OCI-LY7 (cell line): ENCODE results near the gene BNIPL. TPM values are rescaled to one million over a fixed set of nuclear protein-coding genes. Genes with fewer than 3 reads are reported as not detected.
A peak's percentile ranks its signal among the peaks of the same experiment; 100 is the strongest.

Experiments
- BruUV-seq: library from RNA; stranded (reverse); fragments of 400-500 nt; replicated peaks from 2 replicates; lab custom pipeline; 2021; lab: Mats Ljungman, UMichigan
- CTCF ChIA-PET: fragments of 300-600 bp; sonication (Branson Sonifier 250); formaldehyde crosslinking; loops from one replicate; lab custom pipeline; 2022; ENCODE audit warnings: antibody characterized with exemption; ENCODE audit not compliant: unreplicated experiment; lab: Charles Lee
- POLR2A ChIA-PET: fragments of 300-600 bp; sonication (Branson Sonifier 250); formaldehyde crosslinking; loops from one replicate; lab custom pipeline; 2022; ENCODE audit warnings: antibody characterized with exemption; lab: Charles Lee
- DNase-seq: peaks from one replicate; pipeline ENCODE4 v3.0.0-alpha.2; 2015; ENCODE audit warnings: low spot score
- H2AFZ ChIP-seq: fragments of 200-600 bp; sonication (generic), shearing (Covaris generic); 2 replicates; pipeline ENCODE4 v1.6.1; 2014; ENCODE audit warnings: mild to moderate bottlenecking, antibody characterized with exemption, low read length, moderate library complexity
- H3K27ac ChIP-seq: fragments of 200-600 bp; sonication (generic); 2 replicates; pipeline ENCODE4 v1.5.1; 2014; ENCODE audit warnings: mixed run types, low read depth, mild to moderate bottlenecking, moderate library complexity, low read length, inconsistent platforms; ENCODE audit not compliant: poor library complexity, severe bottlenecking
- H3K36me3 ChIP-seq: fragments of 200-600 bp; sonication (generic); 2 replicates; pipeline ENCODE4 v1.6.1; 2014; ENCODE audit warnings: mild to moderate bottlenecking, antibody characterized with exemption, low read length, moderate library complexity, mixed read lengths; ENCODE audit not compliant: insufficient read depth
- H3K4me1 ChIP-seq: fragments of 200-600 bp; sonication (generic); 2 replicates; pipeline ENCODE4 v1.5.1; 2014; ENCODE audit warnings: mild to moderate bottlenecking, low read length; ENCODE audit not compliant: insufficient read depth, poor library complexity, severe bottlenecking
- H3K4me2 ChIP-seq: fragments of 200-600 bp; sonication (generic); 2 replicates; pipeline ENCODE4 v1.6.1; 2014; ENCODE audit warnings: mild to moderate bottlenecking, low read length
- H3K4me3 ChIP-seq: fragments of 200-600 bp; sonication (generic); 2 replicates; pipeline ENCODE4 v1.5.1; 2014; ENCODE audit warnings: mild to moderate bottlenecking, low read depth, low read length; ENCODE audit not compliant: poor library complexity, severe bottlenecking
- H3K79me2 ChIP-seq: fragments of 200-600 bp; sonication (generic); 2 replicates; pipeline ENCODE4 v1.6.1; 2016; ENCODE audit warnings: low read depth, mild to moderate bottlenecking, low read length, moderate library complexity, mixed read lengths; ENCODE audit not compliant: insufficient read depth
- H3K9me2 ChIP-seq: fragments of 200-600 bp; sonication (generic); 2 replicates; pipeline ENCODE4 v1.6.1; 2016; ENCODE audit warnings: mild to moderate bottlenecking, low read length, mixed read lengths; ENCODE audit not compliant: insufficient read depth
- H3K9me3 ChIP-seq: fragments of 200-600 bp; sonication (generic); 2 replicates; pipeline ENCODE4 v1.6.1; 2014; ENCODE audit warnings: mild to moderate bottlenecking, mixed run types, low read length, mixed read lengths
- H4K20me1 ChIP-seq: fragments of 200-600 bp; sonication (generic); 2 replicates; pipeline ENCODE4 v1.6.1; 2014; ENCODE audit warnings: mild to moderate bottlenecking, antibody characterized with exemption, low read length, moderate library complexity, mixed read lengths; ENCODE audit not compliant: insufficient read depth
- CTCF ChIP-seq: fragments of 200-600 bp; sonication (generic); conservative IDR thresholded peaks from 2 replicates; pipeline ENCODE4 v1.5.1; 2014; ENCODE audit warnings: mild to moderate bottlenecking, antibody characterized with exemption, low read length, moderate library complexity, mixed read lengths
- EZH2phosphoT487 ChIP-seq: fragments of 200-600 bp; sonication (generic); IDR thresholded peaks from 2 replicates; pipeline ENCODE4 v1.6.1; 2018; ENCODE audit warnings: low read depth, borderline replicate concordance, mild to moderate bottlenecking, mixed run types, antibody characterized with exemption, low read length, moderate library complexity, mixed read lengths
- intact Hi-C: fragments of 100-400 bp; cut with micrococcal nuclease; formaldehyde crosslinking; loops from one replicate; pipeline ENCODE4 v1.10.0; 2022; ENCODE audit not compliant: unreplicated experiment
- total RNA-seq, 2 experiments: library from RNA; depleted of rRNA in 1 of 2; stranded (reverse); fragments of >200 nt in 1 of 2; shearing (Covaris generic) in 1 of 2; gene quantifications; 2 replicates each; pipeline ENCODE4 v1.2.3, GENCODE V29; 2014 to 2022

The BNIPL gene
- total RNA-seq, 2 experiments from 2014 or later: 0.74 to 1.6 TPM

DNA sequence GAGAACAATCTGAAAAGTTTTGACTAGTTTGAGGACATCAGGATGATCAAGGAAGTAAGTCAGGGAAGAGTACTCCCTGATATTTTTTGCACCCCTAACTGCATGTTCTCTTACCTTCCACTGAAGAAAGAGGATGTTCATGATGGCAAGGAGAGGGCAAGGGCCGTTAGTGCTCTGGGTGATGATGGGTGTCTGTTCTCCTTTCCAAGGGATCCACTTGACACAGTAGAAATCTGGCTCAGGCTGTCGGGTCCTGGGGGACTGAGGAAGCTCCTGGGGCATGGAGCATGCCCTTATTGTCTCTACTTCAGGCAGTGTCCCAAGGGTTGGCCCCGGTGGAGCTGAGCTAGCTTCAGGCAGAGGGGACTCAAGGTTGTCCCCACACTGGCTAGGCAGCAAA, 34.3 kb upstream of the BNIPL start:
- Histone ChIP-seq H4K20me1 (no peaks in the 10 kb centered on the region), H3K9me2 (no peaks in the 10 kb centered on the region), H2AFZ (no peak overlapping the region), H3K4me3 (no peak overlapping the region), H3K79me2 (no peaks in the 10 kb centered on the region), H3K4me2 (no peak overlapping the region), H3K4me1 (peaks cover 42% of the 10 kb centered on the region), H3K27ac (no peak overlapping the region), H3K9me3 (no peaks in the 10 kb centered on the region), H3K36me3 (no peaks in the 10 kb centered on the region)
- no peak for DNase-seq
- no TSS peak for BruUV-seq
- ChIA-PET POLR2A (no interaction called here), CTCF (no interaction called here)
- TF ChIP-seq CTCF (no peak), EZH2phosphoT487 (no peak)
- intact Hi-C loops: no loop called here

DNA sequence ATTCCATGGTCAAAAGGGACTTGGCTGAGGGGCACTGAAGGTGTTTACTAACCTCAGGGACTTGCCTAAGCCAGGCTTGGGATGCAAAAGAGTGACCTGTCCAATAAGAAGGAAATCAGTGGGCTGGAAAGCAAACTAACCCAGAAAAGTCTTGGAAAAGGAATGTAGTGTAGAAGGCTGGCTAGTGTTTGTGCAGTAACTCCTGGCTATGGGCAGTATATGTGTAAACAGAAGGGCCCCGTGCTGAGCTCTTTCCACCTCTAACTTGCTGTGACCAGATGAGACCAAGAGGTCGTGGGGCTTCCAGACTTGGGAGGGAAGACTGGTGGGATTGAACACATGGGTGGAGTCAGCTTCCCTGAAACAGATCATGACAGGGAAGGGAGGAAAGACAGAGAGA, 33.8 kb upstream of the BNIPL start:
- H3K4me1 ChIP-seq: peaks cover 48% of the 10 kb centered on the region
- no peaks in the 10 kb centered on the region for H3K9me2 ChIP-seq
- H2AFZ ChIP-seq: no peak overlapping the region
- TF ChIP-seq EZH2phosphoT487 (no peak), CTCF (no peak)
- CTCF ChIA-PET: interaction anchor here (1.4 kb wide), 1 partner anchor 187 kb away, joined by 3 read pairs; the partner anchor contains the start of gene VPS72
- no TSS peak for BruUV-seq
- H3K27ac ChIP-seq: no peak overlapping the region
- H3K79me2 ChIP-seq: no peaks in the 10 kb centered on the region
- no peaks in the 10 kb centered on the region for H4K20me1 ChIP-seq
- no peaks in the 10 kb centered on the region for H3K9me3 ChIP-seq
- no peak overlapping the region for H3K4me3 ChIP-seq
- intact Hi-C loops: no loop called here
- DNase-seq: no peak
- H3K4me2 ChIP-seq: peak overlapping the region; percentile 46
- H3K36me3 ChIP-seq: no peaks in the 10 kb centered on the region
- POLR2A ChIA-PET: no interaction called here

DNA sequence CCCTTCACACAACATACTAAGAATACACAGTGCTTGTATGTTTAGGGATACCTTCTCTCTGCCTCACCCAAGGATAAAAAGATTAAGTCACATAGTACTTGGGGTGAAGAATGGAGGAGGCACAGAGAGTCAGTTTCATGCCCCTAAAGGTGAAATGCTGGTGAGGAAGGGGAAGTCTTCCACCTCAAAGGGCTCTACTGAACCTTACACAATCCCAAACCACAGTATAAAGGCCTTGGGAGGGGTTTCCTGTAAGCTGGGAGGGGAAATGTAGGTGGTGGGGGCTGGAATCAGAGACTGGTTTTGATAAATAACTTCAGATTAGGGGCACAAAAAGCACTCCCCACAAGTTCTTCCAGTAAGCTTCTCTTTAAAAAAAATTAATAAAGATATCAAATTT, 33.2 kb upstream of the BNIPL start:
- POLR2A ChIA-PET: no interaction called here
- no TSS peak for BruUV-seq
- H3K9me2 ChIP-seq: no peaks in the 10 kb centered on the region
- H3K4me3 ChIP-seq: no peak overlapping the region
- DNase-seq: no peak
- H4K20me1 ChIP-seq: no peaks in the 10 kb centered on the region
- TF ChIP-seq CTCF: no peak
- TF ChIP-seq EZH2phosphoT487: no peak
- no peaks in the 10 kb centered on the region for H3K9me3 ChIP-seq
- no peak overlapping the region for H3K27ac ChIP-seq
- no peaks in the 10 kb centered on the region for H3K36me3 ChIP-seq
- CTCF ChIA-PET: interaction anchor here (1.4 kb wide), 1 partner anchor 186 kb away, joined by 3 read pairs; the partner anchor contains the start of gene VPS72
- H3K4me2 ChIP-seq: peak overlapping the region; percentile 46
- H3K4me1 ChIP-seq: peaks cover 52% of the 10 kb centered on the region
- no peak overlapping the region for H2AFZ ChIP-seq
- intact Hi-C loops: no loop called here
- H3K79me2 ChIP-seq: no peaks in the 10 kb centered on the region
